K562 (cell line): Measurements from ENCODE around the gene C4A. TPM values are rescaled to one million over a fixed set of nuclear protein-coding genes. Genes with fewer than 3 reads are reported as not detected.

Experiments used
- ARHGAP35 ChIP-seq: fragments of 450-650 bp; IDR thresholded peaks from 2 replicates; pipeline ENCODE4 v1.6.1; 2018; ENCODE audit not compliant: partially characterized antibody
- CBFA2T3 ChIP-seq: fragments of 450-650 bp; IDR thresholded peaks from 2 replicates; pipeline ENCODE4 v1.6.1; 2017
- CGGBP1 ChIP-seq: fragments of 250-450 bp; sonication (Bioruptor Pico); IDR thresholded peaks from 2 replicates; pipeline ENCODE4 v1.9.0; 2021; ENCODE audit warnings: mild to moderate bottlenecking
- DIDO1 ChIP-seq: fragments of 450-650 bp; IDR thresholded peaks from 2 replicates; pipeline ENCODE4 v1.6.1; 2016; ENCODE audit warnings: low read depth, missing biosample characterization, missing genetic modification characterization
- ERF ChIP-seq: fragments of 450-650 bp; formaldehyde crosslinking; IDR thresholded peaks from 2 replicates; pipeline ENCODE4 v1.4.0; 2020; ENCODE audit warnings: mild to moderate bottlenecking, mixed read lengths
- ETS2 ChIP-seq: IDR thresholded peaks from 2 replicates; pipeline ENCODE4 v1.6.1; 2016; ENCODE audit warnings: borderline replicate concordance, missing genetic modification characterization, mild to moderate bottlenecking, moderate library complexity, missing compliant biosample characterization; ENCODE audit not compliant: poor library complexity, severe bottlenecking
- GTF2F1 ChIP-seq: IDR thresholded peaks from 2 replicates; pipeline ENCODE4 v1.6.1; 2011; ENCODE audit warnings: low read depth, low read length, improper control_type of control experiment
- HNRNPUL1 ChIP-seq: fragments of 200-400 bp; formaldehyde crosslinking; IDR thresholded peaks from 2 replicates; pipeline ENCODE4 v1.6.1; 2017; ENCODE audit warnings: low read length
- MLX ChIP-seq, 2 experiments: fragments of 450-650 bp in 1 of 2; sonication (generic) in 1 of 2; formaldehyde crosslinking; conservative IDR thresholded peaks; 2 replicates each; pipeline versions ENCODE4 v1.4.0 to v1.8.1; 2020 to 2022; ENCODE audit warnings: mild to moderate bottlenecking in 1 of 2, missing genetic modification reagents in 1 of 2
- MXD1 ChIP-seq: fragments of 250-450 bp; sonication (Bioruptor Pico); IDR thresholded peaks from 2 replicates; pipeline ENCODE4 v1.8.0; 2021; ENCODE audit warnings: borderline replicate concordance, mild to moderate bottlenecking, moderate library complexity; ENCODE audit not compliant: poor library complexity, severe bottlenecking
- MXI1 ChIP-seq: IDR thresholded peaks from 2 replicates; pipeline ENCODE4 v1.6.1; 2011; ENCODE audit warnings: low read depth, mild to moderate bottlenecking, improper control_type of control experiment, low read length
- NFATC3 ChIP-seq: fragments of 450-650 bp; IDR thresholded peaks from 2 replicates; pipeline ENCODE4 v1.6.1; 2017; ENCODE audit warnings: mild to moderate bottlenecking
- RAD51 ChIP-seq: fragments of 450-650 bp; IDR thresholded peaks from 2 replicates; pipeline ENCODE4 v1.7.1; 2016; ENCODE audit warnings: low read depth, mild to moderate bottlenecking, borderline replicate concordance
- SAP30 ChIP-seq: fragments of 200-600 bp; sonication (generic); IDR thresholded peaks from 2 replicates; pipeline ENCODE4 v1.6.1; 2012; ENCODE audit warnings: borderline replicate concordance, low read depth, mild to moderate bottlenecking, moderate library complexity, low read length, control low read depth, inconsistent platforms; ENCODE audit not compliant: insufficient read depth, poor library complexity, severe bottlenecking
- SIN3A ChIP-seq, 2 experiments: fragments of 150-350 bp in 1 of 2; IDR thresholded peaks; 2 replicates each; pipeline ENCODE4 v1.6.1; 2011 to 2016; ENCODE audit warnings: borderline replicate concordance in 2 of 2, low read depth in 2 of 2, low read length in 2 of 2, mild to moderate bottlenecking in 2 of 2, moderate library complexity in 2 of 2; ENCODE audit not compliant: control insufficient read depth in 1 of 2
- STAG1 ChIP-seq: sonication (generic); formaldehyde crosslinking; IDR thresholded peaks from 2 replicates; pipeline ENCODE4 v1.5.0; 2020; ENCODE audit warnings: missing genetic modification reagents, borderline replicate concordance
- ZBTB26 ChIP-seq: fragments of 450-650 bp; formaldehyde crosslinking; IDR thresholded peaks from 2 replicates; pipeline ENCODE4 v1.4.0; 2022; ENCODE audit warnings: missing genetic modification characterization
- ZC3H11A ChIP-seq: IDR thresholded peaks from 2 replicates; pipeline ENCODE4 v1.6.1; 2012; ENCODE audit warnings: low read depth, low read length, improper control_type of control experiment
- ZC3H4 ChIP-seq: sonication (generic); formaldehyde crosslinking; IDR thresholded peaks from 2 replicates; pipeline ENCODE4 v1.9.0; 2021; ENCODE audit warnings: missing genetic modification reagents, borderline replicate concordance
- ZNF121 ChIP-seq: sonication (generic); formaldehyde crosslinking; conservative IDR thresholded peaks from 2 replicates; pipeline ENCODE4 v1.8.0; 2022; ENCODE audit warnings: missing genetic modification reagents
- ZNF175 ChIP-seq: fragments of 200-800 bp; sonication (Bioruptor generic); IDR thresholded peaks from 2 replicates; pipeline ENCODE4 v1.6.1; 2016; ENCODE audit warnings: low read depth, mild to moderate bottlenecking, missing genetic modification characterization, missing compliant biosample characterization
- ZNF282 ChIP-seq: sonication (generic); formaldehyde crosslinking; IDR thresholded peaks from 2 replicates; pipeline ENCODE4 v1.8.1; 2023; ENCODE audit warnings: missing genetic modification reagents
- ZNF316 ChIP-seq: fragments of 450-650 bp; IDR thresholded peaks from 2 replicates; pipeline ENCODE4 v1.6.1; 2016
- ZNF57 ChIP-seq: fragments of 450-650 bp; formaldehyde crosslinking; IDR thresholded peaks from 2 replicates; pipeline ENCODE4 v1.4.0; 2020; ENCODE audit warnings: mild to moderate bottlenecking, moderate library complexity
- ZNF589 ChIP-seq: fragments of 200-800 bp; sonication (Bioruptor generic); IDR thresholded peaks from 2 replicates; pipeline ENCODE4 v1.6.1; 2016; ENCODE audit warnings: low read depth, missing genetic modification characterization, missing compliant biosample characterization
- polyA plus RNA-seq, 8 experiments: library from polyadenylated mRNA; depleted of rRNA in 4 of 8; stranded (reverse) in 5 of 8; unstranded in 3 of 8; fragments of >200 nt; fragmentation: Nextera tagmentation in 2 of 8; fragmentation: Illumina TruSeq in 1 of 8; extraction: Ambion mirVana in 2 of 8; extraction: Trizol in 1 of 8; gene quantifications; 2 replicates each; pipeline versions ENCODE4 v1.2.1 to v1.2.3, GENCODE V29; 2011 to 2014; ENCODE audit warnings: inconsistent platforms in 1 of 8, missing spikeins in 1 of 8
- total RNA-seq, 7 experiments: library from RNA; depleted of rRNA in 6 of 7; stranded (reverse); fragments of >200 nt in 6 of 7; fragmentation: Illumina TruSeq in 2 of 7; extraction: Trizol in 2 of 7; gene quantifications; 2 replicates each; pipeline versions ENCODE4 v1.2.1 to v1.2.3, GENCODE V29; 2011 to 2021; ENCODE audit warnings: low replicate concordance in 1 of 7

C4A gene
- total and polyA plus RNA-seq, 9 of the 15 experiments (the other 6 are each of a cell fraction or from before 2014, with no cell fraction given), result 0.27 to 7.6 (median 5.0) TPM

GRCh38 chr6:31972709-31973350, 9.0 kb upstream of the C4A start (continued):
- TF ChIP-seq DIDO1 (tag) (0 out of 2 replicates have a peak, but pooled peaks have one; percentile 26), RAD51 (no peak), SAP30 (peak; percentile 73), NFATC3 (peak; percentile 90), ZBTB26 (peak; percentile 4; the same call in 1 of the 2 replicates), ZNF589 (CRISPR knock-in tag) (peak; percentile 52; the same call in 1 of the 2 replicates), STAG1 (0 out of 2 replicates have a peak, but pooled peaks have one; percentile 11), MXD1 (CRISPR knock-in tag) (no peak), SIN3A (IDR thresholded peaks at IDR 0.05; ENCODE audit: borderline replicate concordance in 2 of 2, control insufficient read depth in 1 of 2, low read depth in 2 of 2, low read length in 2 of 2) (no peak), MLX (CRISPR knock-in tag; conservative IDR thresholded peaks at IDR 0.05) (peak in 1 of 2 experiments; percentile 90; a peak in 1 of 4 replicates), ZNF121 (CRISPR knock-in tag) (no peak), ARHGAP35 (peak; percentile 49), ZNF316 (peak; percentile 28; the same call in 1 of the 2 replicates), CGGBP1 (CRISPR knock-in tag) (0 out of 2 replicates have a peak, but pooled peaks have one; percentile 12), GTF2F1 (no peak), CBFA2T3 (peak; percentile 12; the same call in 1 of the 2 replicates), MXI1 (no peak), ZC3H4 (CRISPR knock-in tag) (peak; percentile 74; the same call in 1 of the 2 replicates), ETS2 (tag) (no peak), ZC3H11A (no peak), HNRNPUL1 (no peak), ZNF57 (CRISPR knock-in tag) (no peak), ERF (CRISPR knock-in tag) (0 out of 2 replicates have a peak, but pooled peaks have one; percentile 65), ZNF282 (CRISPR knock-in tag) (no peak), ZNF175 (CRISPR knock-in tag) (no peak)
